Measurements from ENCODE around the gene DNAH2.

- TF ChIP-seq CTCF (IDR thresholded peaks at IDR 0.05), result no peak
- no peak for TF ChIP-seq TCF7L2 (IDR thresholded peaks at IDR 0.05; ENCODE audit: low read depth, low read length)
- TF ChIP-seq REST (IDR thresholded peaks at IDR 0.05; ENCODE audit: insufficient read depth in 1 of 2, low read depth in 2 of 2, low read length in 1 of 2), result no peak
- TF ChIP-seq SIN3A (IDR thresholded peaks at IDR 0.05; ENCODE audit: borderline replicate concordance, insufficient read depth, low read depth, low read length), result no peak
- TF ChIP-seq POLR2AphosphoS5 (IDR thresholded peaks at IDR 0.05; ENCODE audit: low read depth, low read length), result no peak
Observed at GRCh38 chr17:7814969-7815368, 97.4 kb downstream of the DNAH2 start.
